Measurements from ENCODE around the gene SKIC2.
"Not testable (repeated sequence)": the region's sequence is repeated elsewhere in the genome, so short reads cannot be mapped to it uniquely, and the experiment has no call there.

- not testable (repeated sequence) for TF ChIP-seq CTCF, EZH2, EZH2phosphoT487 (IDR thresholded peaks at IDR 0.05)
These were observed 37.4 kb downstream of the SKIC2 start for GRCh38 chr6:31996385-31996784.
